ENCODE data around the gene MED20.

GRCh38 chr6:41921712-41921998, 716 bp upstream of the MED20 start:
- TF ChIP-seq CTCF (IDR thresholded peaks at IDR 0.05) (no peak), POLR2A (IDR thresholded peaks at IDR 0.05) (no peak)
